HEK293 (cell line): ENCODE measurements around the gene SP4.
A peak's percentile ranks its signal among the peaks of the same experiment; 100 is the strongest.

Experiments
- CTCF ChIA-PET: fragments of 350-600 bp; formaldehyde crosslinking; extraction: SDS; loops from one replicate; lab custom pipeline; 2021; ENCODE audit warnings: antibody characterized with exemption; lab: Yijun Ruan, JAX
- POLR2A ChIA-PET: fragments of 300-600 bp; formaldehyde crosslinking; extraction: SDS; loops from one replicate; lab custom pipeline; 2020; ENCODE audit warnings: antibody characterized with exemption, inconsistent platforms; lab: Yijun Ruan, JAX
- H3K27ac ChIP-seq: fragments of 200-500 bp; sonication (Bioruptor generic); 2 replicates; pipeline ENCODE4 v1.5.1; 2014; ENCODE audit warnings: low read depth, low read length, control low read depth, inconsistent platforms; ENCODE audit errors: extremely low read depth
- H3K36me3 ChIP-seq, 2 experiments: fragments of 200-500 bp in 1 of 2; sonication (Bioruptor generic) in 1 of 2; 1 replicate in 1 of 2; 2 replicates in 1 of 2; pipeline ENCODE4 v1.5.1; 2014 to 2017; ENCODE audit warnings: inconsistent platforms in 2 of 2, low read length in 2 of 2; ENCODE audit not compliant: control insufficient read depth in 2 of 2, insufficient read depth in 1 of 2
- H3K4me1 ChIP-seq: fragments of 200-500 bp; sonication (Bioruptor generic); 2 replicates; pipeline ENCODE4 v1.5.1; 2014; ENCODE audit warnings: mild to moderate bottlenecking, low read length, inconsistent platforms; ENCODE audit not compliant: control insufficient read depth, insufficient read depth
- H3K4me3 ChIP-seq: 2 replicates; pipeline ENCODE4 v1.5.1; 2011; ENCODE audit warnings: low read depth, mild to moderate bottlenecking, control low read depth, low read length, moderate library complexity
- H3K9me3 ChIP-seq: fragments of 200-500 bp; sonication (Bioruptor generic); 2 replicates; pipeline ENCODE4 v1.5.1; 2014; ENCODE audit warnings: low read depth, low read length, inconsistent platforms; ENCODE audit not compliant: control insufficient read depth, insufficient read depth
- EGR2 ChIP-seq: fragments of 450-650 bp; formaldehyde crosslinking; IDR thresholded peaks from 2 replicates; pipeline ENCODE4 v1.5.1; 2016; ENCODE audit warnings: low read depth, missing biosample characterization, missing genetic modification characterization
- GLI4 ChIP-seq: fragments of 450-650 bp; formaldehyde crosslinking; IDR thresholded peaks from 2 replicates; pipeline ENCODE4 v1.5.1; 2016; ENCODE audit warnings: missing biosample characterization, missing genetic modification characterization
- GLIS1 ChIP-seq: fragments of 450-650 bp; formaldehyde crosslinking; IDR thresholded peaks from 2 replicates; pipeline ENCODE4 v1.5.1; 2016; ENCODE audit warnings: missing biosample characterization, missing genetic modification characterization
- MEIS1 ChIP-seq: sonication (generic); formaldehyde crosslinking; IDR thresholded peaks from 2 replicates; pipeline ENCODE4 v1.8.1; 2022; ENCODE audit warnings: missing genetic modification reagents, mild to moderate bottlenecking, borderline replicate concordance
- REPIN1 ChIP-seq: fragments of 450-650 bp; formaldehyde crosslinking; IDR thresholded peaks from 2 replicates; pipeline ENCODE4 v1.5.1; 2017; ENCODE audit warnings: missing biosample characterization, missing genetic modification characterization, low read depth
- SCRT1 ChIP-seq: fragments of 450-650 bp; formaldehyde crosslinking; IDR thresholded peaks from 2 replicates; pipeline ENCODE4 v1.5.1; 2016; ENCODE audit warnings: missing biosample characterization, missing genetic modification characterization, borderline replicate concordance
- SCRT2 ChIP-seq: fragments of 450-650 bp; formaldehyde crosslinking; IDR thresholded peaks from 2 replicates; pipeline ENCODE4 v1.5.1; 2016; ENCODE audit warnings: missing biosample characterization, missing genetic modification characterization
- SP2 ChIP-seq: fragments of 450-650 bp; formaldehyde crosslinking; IDR thresholded peaks from 2 replicates; pipeline ENCODE4 v1.5.1; 2016; ENCODE audit warnings: missing biosample characterization, missing genetic modification characterization
- SP3 ChIP-seq: fragments of 450-650 bp; formaldehyde crosslinking; IDR thresholded peaks from 2 replicates; pipeline ENCODE4 v1.5.1; 2016; ENCODE audit warnings: missing biosample characterization, missing genetic modification characterization
- SP7 ChIP-seq: fragments of 450-650 bp; formaldehyde crosslinking; IDR thresholded peaks from 2 replicates; pipeline ENCODE4 v1.5.1; 2016; ENCODE audit warnings: missing biosample characterization, missing genetic modification characterization
- WT1 ChIP-seq: fragments of 450-650 bp; formaldehyde crosslinking; IDR thresholded peaks from 2 replicates; pipeline ENCODE4 v1.5.1; 2016; ENCODE audit warnings: missing biosample characterization, missing genetic modification characterization
- ZNF19 ChIP-seq: fragments of 450-650 bp; formaldehyde crosslinking; IDR thresholded peaks from 2 replicates; pipeline ENCODE4; 2016; ENCODE audit warnings: missing biosample characterization, missing genetic modification characterization, low read depth
- ZNF214 ChIP-seq: fragments of 450-650 bp; formaldehyde crosslinking; IDR thresholded peaks from 2 replicates; pipeline ENCODE4 v1.5.1; 2017; ENCODE audit warnings: missing biosample characterization, mild to moderate bottlenecking, missing genetic modification characterization, borderline replicate concordance
- ZNF239 ChIP-seq: fragments of 450-650 bp; formaldehyde crosslinking; IDR thresholded peaks from 2 replicates; pipeline ENCODE4 v1.5.1; 2016; ENCODE audit warnings: missing biosample characterization, missing genetic modification characterization
- ZNF341 ChIP-seq: fragments of 450-650 bp; formaldehyde crosslinking; IDR thresholded peaks from 2 replicates; pipeline ENCODE4; 2016; ENCODE audit warnings: low read depth, missing biosample characterization, missing genetic modification characterization
- ZNF366 ChIP-seq: fragments of 450-650 bp; formaldehyde crosslinking; conservative IDR thresholded peaks from 2 replicates; pipeline ENCODE4 v1.5.1; 2016; ENCODE audit warnings: missing biosample characterization, missing genetic modification characterization
- ZNF398 ChIP-seq: fragments of 450-650 bp; formaldehyde crosslinking; IDR thresholded peaks from 2 replicates; pipeline ENCODE4 v1.5.1; 2017; ENCODE audit warnings: missing biosample characterization, missing genetic modification characterization
- ZNF488 ChIP-seq: fragments of 450-650 bp; formaldehyde crosslinking; IDR thresholded peaks from 2 replicates; pipeline ENCODE4 v1.5.1; 2016; ENCODE audit warnings: missing biosample characterization, missing genetic modification characterization
- ZNF501 ChIP-seq: fragments of 450-650 bp; formaldehyde crosslinking; IDR thresholded peaks from 2 replicates; pipeline ENCODE4 v1.5.1; 2016; ENCODE audit warnings: missing biosample characterization, missing genetic modification characterization
- ZNF510 ChIP-seq: fragments of 450-650 bp; formaldehyde crosslinking; IDR thresholded peaks from 2 replicates; pipeline ENCODE4 v1.5.1; 2018; ENCODE audit warnings: mild to moderate bottlenecking, missing genetic modification characterization, missing biosample characterization; ENCODE audit not compliant: insufficient replicate concordance
- ZNF560 ChIP-seq: fragments of 450-650 bp; formaldehyde crosslinking; IDR thresholded peaks from 2 replicates; pipeline ENCODE4 v1.5.1; 2017; ENCODE audit warnings: missing biosample characterization, missing genetic modification characterization, borderline replicate concordance
- ZNF561 ChIP-seq: fragments of 450-650 bp; IDR thresholded peaks from 2 replicates; pipeline ENCODE4 v1.5.1; 2018; ENCODE audit warnings: missing biosample characterization, missing genetic modification characterization, borderline replicate concordance
- ZNF600 ChIP-seq: fragments of 450-650 bp; formaldehyde crosslinking; IDR thresholded peaks from 2 replicates; pipeline ENCODE4 v1.5.1; 2016; ENCODE audit warnings: missing biosample characterization, missing genetic modification characterization
- ZNF626 ChIP-seq: fragments of 450-650 bp; sonication (Bioruptor Pico); formaldehyde crosslinking; IDR thresholded peaks from 2 replicates; pipeline ENCODE4 v1.5.1; 2018; ENCODE audit warnings: missing biosample characterization, missing genetic modification characterization, inconsistent platforms
- TF ChIP-seq, protein P1 (sequence below): fragments of 450-650 bp; formaldehyde crosslinking; IDR thresholded peaks from 2 replicates; pipeline ENCODE4 v1.5.1; 2016; ENCODE audit warnings: missing biosample characterization, missing genetic modification characterization
- TF ChIP-seq, protein P2 (sequence below): fragments of 450-650 bp; formaldehyde crosslinking; IDR thresholded peaks from 2 replicates; pipeline ENCODE4 v1.5.1; 2016; ENCODE audit warnings: missing biosample characterization, missing genetic modification characterization
- TF ChIP-seq, protein P3 (sequence below): fragments of 450-650 bp; formaldehyde crosslinking; IDR thresholded peaks from 2 replicates; pipeline ENCODE4 v1.5.1; 2016; ENCODE audit warnings: missing biosample characterization, missing genetic modification characterization

SP4 gene

GRCh38 chr7:21427871-21428658, at the start of gene SP4:
SP4 (plus strand) TSS chr7:21428083; CDS start chr7:21428252, 169 bp downstream.
- Histone ChIP-seq H3K27ac (peak within 1 kb of the TSS; percentile 93), H3K9me3 (no peaks in the 10 kb centered on the region), H3K4me3 (peak within 1 kb of the TSS; percentile 79), H3K36me3 (peaks cover 0 to 7% of the 10 kb centered on the region in 2 experiments; a peak in 1 of 3 replicates), H3K4me1 (no peaks in the 10 kb centered on the region)
- ChIA-PET CTCF (interaction anchor here (0.6 to 0.7 kb wide), 2 partner anchors 167 to 922 kb away, joined by 3 to 4 read pairs; no protein-coding TSS in a partner anchor), POLR2A (interaction anchor here (0.9 to 1.4 kb wide), 9 partner anchors 20 to 655 kb away, joined by 3 to 6 read pairs (median 4); no protein-coding TSS in a partner anchor)
- no peak for TF ChIP-seq ZNF510
- TF ChIP-seq SP7 (tag by site-specific recombination): peak; percentile 44; the same call in 1 of the 2 replicates
- no peak for TF ChIP-seq ZNF560
- TF ChIP-seq ZNF501 (tag by site-specific recombination): peak; percentile 53; the same call in 1 of the 2 replicates
- peak; percentile 66 for TF ChIP-seq WT1
- TF ChIP-seq SP2 (tag by site-specific recombination): no peak; the same call in 1 of the 2 replicates
- TF ChIP-seq ZNF600 (tag by site-specific recombination): peak; percentile 52; the same call in 1 of the 2 replicates
- TF ChIP-seq MEIS1 (CRISPR knock-in tag): no peak
- no peak for TF ChIP-seq ZNF239 (tag by site-specific recombination)
- peak; percentile 91 for TF ChIP-seq ZNF398 (tag by site-specific recombination)
- TF ChIP-seq SP3 (tag by site-specific recombination): peak; percentile 58; the same call in 1 of the 2 replicates
- peak; percentile 33; the same call in 1 of the 2 replicates for TF ChIP-seq GLIS1 (tag by site-specific recombination)
- no peak for TF ChIP-seq ZNF488 (tag by site-specific recombination)
- no peak for TF ChIP-seq ZNF214
- peak; percentile 50; the same call in 1 of the 2 replicates for TF ChIP-seq EGR2 (tag by site-specific recombination)
- no peak for TF ChIP-seq ZNF561 (tag by site-specific recombination)
- TF ChIP-seq SCRT1 (tag by site-specific recombination): peak; percentile 84
- TF ChIP-seq GLI4: no peak
- peak; percentile 72 for TF ChIP-seq ZNF366 (tag by site-specific recombination)
- TF ChIP-seq ZNF19: no peak
- TF ChIP-seq ZNF341 (tag by site-specific recombination): peak; percentile 79
- TF ChIP-seq, protein P1, sequence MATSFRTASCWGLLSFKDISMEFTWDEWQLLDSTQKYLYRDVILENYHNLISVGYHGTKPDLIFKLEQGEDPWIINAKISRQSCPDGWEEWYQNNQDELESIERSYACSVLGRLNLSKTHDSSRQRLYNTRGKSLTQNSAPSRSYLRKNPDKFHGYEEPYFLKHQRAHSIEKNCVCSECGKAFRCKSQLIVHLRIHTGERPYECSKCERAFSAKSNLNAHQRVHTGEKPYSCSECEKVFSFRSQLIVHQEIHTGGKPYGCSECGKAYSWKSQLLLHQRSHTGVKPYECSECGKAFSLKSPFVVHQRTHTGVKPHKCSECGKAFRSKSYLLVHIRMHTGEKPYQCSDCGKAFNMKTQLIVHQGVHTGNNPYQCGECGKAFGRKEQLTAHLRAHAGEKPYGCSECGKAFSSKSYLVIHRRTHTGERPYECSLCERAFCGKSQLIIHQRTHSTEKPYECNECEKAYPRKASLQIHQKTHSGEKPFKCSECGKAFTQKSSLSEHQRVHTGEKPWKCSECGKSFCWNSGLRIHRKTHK (tag by site-specific recombination): no peak
- TF ChIP-seq REPIN1 (tag by site-specific recombination): 0 out of 2 replicates have a peak, but pooled peaks have one; percentile 38
- TF ChIP-seq, protein P2, sequence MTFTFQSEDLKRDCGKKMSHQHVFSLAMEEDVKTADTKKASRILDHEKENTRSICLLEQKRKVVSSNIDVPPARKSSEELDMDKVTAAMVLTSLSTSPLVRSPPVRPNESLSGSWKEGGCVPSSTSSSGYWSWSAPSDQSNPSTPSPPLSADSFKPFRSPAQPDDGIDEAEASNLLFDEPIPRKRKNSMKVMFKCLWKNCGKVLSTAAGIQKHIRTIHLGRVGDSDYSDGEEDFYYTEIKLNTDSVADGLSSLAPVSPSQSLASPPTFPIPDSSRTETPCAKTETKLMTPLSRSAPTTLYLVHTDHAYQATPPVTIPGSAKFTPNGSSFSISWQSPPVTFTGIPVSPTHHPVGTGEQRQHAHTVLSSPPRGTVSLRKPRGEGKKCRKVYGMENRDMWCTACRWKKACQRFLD: no peak
- peak; percentile 90 for TF ChIP-seq SCRT2 (tag by site-specific recombination)
- TF ChIP-seq, protein P3, sequence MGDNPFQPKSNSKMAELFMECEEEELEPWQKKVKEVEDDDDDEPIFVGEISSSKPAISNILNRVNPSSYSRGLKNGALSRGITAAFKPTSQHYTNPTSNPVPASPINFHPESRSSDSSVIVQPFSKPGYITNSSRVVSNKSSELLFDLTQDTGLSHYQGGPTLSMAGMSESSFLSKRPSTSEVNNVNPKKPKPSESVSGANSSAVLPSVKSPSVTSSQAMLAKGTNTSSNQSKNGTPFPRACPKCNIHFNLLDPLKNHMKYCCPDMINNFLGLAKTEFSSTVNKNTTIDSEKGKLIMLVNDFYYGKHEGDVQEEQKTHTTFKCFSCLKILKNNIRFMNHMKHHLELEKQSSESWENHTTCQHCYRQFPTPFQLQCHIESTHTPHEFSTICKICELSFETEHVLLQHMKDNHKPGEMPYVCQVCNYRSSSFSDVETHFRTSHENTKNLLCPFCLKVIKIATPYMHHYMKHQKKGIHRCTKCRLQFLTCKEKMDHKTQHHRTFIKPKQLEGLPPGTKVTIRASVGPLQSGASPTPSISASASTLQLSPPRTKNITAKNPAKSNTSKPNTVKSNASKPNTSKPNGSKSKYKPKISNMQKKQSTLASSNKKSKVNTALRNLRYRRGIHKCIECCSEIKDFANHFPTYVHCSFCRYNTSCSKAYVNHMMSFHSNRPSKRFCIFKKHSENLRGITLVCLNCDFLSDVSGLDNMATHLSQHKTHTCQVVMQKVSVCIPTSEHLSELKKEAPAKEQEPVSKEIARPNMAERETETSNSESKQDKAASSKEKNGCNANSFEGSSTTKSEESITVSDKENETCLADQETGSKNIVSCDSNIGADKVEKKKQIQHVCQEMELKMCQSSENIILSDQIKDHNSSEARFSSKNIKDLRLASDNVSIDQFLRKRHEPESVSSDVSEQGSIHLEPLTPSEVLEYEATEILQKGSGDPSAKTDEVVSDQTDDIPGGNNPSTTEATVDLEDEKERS: no peak
- no peak for TF ChIP-seq ZNF626
